CD4-positive, alpha-beta T cell treated with Interleukin-15 for 1 hour (primary cell): ENCODE results near the gene MFRP.

Experiments
- DNase-seq: peaks from one replicate; pipeline ENCODE4 v3.0.0-alpha.2; 2020

MFRP gene

GRCh38 chr11:119336744-119337469 lies 9.6 kb downstream of the MFRP start:
- DNase-seq: no peak

DNA sequence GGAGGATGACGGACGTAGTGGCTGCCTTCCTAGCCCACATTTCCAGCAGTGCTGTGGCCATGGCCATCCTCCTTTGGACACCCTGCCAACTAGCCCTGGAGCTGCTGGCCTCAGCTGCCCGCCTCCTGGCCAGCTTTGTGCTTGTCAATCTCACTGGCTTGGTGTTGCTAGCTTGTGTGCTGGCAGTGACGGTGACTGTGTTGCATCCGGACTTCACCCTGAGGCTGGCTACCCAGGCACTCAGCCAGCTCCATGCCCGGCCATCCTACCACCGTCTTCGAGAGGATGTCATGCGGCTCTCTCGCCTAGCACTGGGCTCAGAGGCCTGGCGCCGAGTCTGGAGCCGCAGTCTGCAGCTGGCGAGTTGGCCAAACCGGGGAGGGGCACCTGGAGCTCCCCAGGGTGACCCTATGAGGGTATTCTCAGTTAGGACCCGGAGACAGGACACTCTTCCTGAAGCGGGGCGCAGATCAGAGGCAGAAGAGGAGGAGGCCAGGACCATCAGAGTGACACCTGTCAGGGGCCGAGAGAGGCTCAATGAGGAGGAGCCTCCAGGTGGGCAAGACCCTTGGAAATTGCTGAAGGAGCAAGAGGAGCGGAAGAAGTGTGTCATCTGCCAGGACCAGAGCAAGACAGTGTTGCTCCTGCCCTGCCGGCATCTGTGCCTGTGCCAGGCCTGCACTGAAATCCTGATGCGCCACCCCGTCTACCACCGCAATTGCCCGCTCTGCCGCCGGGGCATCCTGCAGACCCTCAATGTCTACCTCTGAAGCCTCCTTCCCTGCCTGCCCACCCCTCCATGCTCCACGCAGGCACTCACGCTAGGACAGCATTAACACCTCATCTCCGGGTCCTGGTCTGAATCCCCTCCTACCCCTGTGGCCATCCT lies 10.6 kb downstream of the MFRP start:
- DNase-seq: no peak

DNA sequence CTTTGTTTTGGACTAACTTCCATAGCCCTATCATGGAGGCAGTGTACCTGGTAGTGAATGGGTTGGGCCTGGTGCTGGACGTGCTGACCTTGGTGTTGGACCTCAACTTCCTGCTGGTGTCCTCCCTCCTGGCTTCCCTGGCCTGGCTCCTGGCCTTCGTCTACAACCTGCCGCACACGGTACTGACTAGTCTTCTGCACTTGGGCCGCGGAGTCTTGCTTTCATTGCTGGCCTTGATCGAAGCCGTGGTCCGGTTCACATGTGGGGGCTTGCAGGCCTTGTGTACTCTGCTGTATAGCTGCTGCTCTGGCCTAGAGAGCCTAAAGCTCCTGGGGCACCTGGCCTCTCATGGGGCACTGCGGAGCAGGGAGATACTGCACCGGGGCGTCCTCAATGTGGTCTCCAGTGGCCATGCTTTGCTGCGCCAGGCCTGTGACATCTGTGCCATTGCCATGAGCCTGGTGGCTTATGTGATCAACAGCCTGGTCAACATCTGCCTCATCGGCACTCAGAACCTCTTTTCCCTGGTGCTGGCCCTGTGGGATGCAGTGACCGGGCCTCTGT lies 11.3 kb downstream of the MFRP start:
- no peak for DNase-seq

DNA sequence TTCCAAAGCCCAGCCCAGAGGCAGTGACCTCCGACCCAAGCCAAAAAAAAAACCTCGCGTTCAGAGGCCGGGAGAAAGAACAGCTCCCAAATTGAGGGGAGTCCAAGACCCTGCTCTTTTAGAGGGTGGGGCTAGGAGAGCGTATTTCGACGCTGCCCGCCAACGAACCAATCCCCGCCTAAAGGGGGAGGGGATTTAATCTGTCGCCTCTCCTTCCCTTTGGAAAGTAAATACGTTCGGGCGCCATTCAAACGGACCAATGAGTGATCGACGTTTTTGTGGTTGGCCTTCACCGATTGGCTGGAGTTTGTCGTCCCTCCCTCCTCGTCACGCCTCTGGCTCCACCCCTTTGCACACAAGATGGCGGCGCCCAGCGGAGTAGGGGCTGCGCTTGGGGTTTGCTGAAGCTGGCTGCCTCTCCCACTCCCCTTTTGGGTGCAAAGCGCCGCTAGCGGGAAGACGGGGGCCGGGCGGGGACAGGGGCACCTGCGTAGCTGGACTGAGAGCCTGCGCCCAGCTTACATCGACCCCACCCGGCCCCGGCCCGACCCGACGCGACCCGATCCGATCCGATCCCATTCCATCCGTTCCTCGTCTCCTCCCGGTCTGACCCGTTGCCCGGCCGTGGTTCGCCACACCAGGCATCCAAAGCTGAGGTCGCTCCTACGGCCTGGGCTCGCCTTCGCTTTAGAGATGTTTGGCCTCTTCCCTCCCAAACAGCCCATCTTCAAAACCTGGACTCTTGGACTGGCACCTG lies 12.2 kb downstream of the MFRP start, which contains the start of gene RNF26:
RNF26 (plus strand) TSS at position 354 of the 757 bp plus-strand sequence. CDS start 596 bp downstream, outside the sequence.
- peak; percentile 95 for DNase-seq

DNA sequence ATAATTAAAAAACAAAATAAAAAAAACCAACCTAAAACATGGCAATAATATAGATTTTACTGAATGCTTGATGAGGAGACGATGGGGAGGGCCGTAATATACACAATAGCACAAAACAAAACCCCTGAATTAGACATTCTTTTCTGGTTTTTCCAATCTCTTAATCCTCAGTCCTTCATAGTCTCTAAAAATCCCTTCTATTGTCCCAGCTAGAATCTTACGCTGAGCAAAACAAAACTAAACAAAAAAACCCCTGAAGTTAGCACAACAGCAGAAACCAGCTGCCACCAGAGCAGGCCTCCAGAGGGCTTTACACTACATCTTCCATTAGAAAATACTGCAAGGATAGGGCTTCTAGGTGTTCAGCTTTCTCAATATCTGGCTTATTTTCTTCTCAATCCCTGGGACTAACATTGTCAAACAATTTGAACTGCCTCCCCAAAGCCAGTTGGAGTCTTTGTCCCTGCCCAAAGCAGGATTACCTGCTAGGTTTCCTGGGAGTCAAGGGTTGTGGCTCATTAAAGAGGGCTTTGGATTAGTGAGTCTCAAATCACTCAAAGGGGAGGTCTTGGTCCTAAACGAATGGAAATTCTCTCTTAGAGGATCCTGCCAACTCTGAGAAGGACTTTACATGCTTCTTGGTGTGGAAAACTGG lies 14.3 kb downstream of the MFRP start:
- DNase-seq: no peak

- no peak for DNase-seq
Measured at GRCh38 chr11:119330237-119330636, 16.3 kb downstream of the MFRP start.

DNA sequence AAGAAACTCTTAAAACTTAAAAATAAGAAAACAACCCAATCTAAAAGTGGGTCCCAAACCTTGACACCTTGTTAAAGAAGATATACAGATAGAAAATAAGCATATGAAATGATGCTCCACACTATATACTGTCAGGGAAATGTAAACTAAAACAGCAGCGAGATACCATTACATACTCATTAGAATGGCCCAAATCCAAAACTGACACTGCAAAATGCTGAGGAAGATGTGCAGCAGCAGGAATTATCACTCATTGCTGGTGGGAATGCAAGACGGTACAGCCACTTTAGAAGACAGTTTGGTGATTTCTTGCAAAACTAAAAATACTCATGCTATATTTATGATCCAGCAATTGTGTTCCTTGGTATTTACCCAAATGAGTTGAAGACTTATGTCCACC lies 17.2 kb downstream of the MFRP start:
- DNase-seq: no peak

GRCh38 chr11:119324189-119324588 lies 22.3 kb downstream of the MFRP start:
- DNase-seq: no peak

- DNase-seq: peak; percentile 62
Measured at GRCh38 chr11:119323532-119324033, 22.9 kb downstream of the MFRP start.

GRCh38 chr11:119322921-119323531 lies 23.5 kb downstream of the MFRP start:
- DNase-seq: no peak

DNA sequence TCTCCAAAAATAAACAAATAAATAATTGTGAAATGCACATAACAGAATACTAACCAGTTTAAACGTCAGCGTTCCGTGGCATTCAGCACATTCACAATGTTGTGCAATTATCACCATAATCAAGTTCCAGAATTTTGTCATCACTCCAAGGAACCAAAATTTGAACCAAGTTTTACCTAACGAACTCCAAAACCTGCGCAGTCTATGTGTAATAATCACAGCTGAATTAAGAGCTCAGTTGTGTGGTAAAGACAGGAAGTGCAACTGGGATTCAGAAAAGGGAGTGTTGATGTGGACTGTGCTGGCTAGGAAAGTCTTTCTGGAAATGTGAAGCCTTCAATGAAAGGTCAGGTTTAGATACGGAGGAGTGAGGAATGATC lies 24.2 kb downstream of the MFRP start:
- DNase-seq: no peak

GRCh38 chr11:119320776-119321524 lies 25.6 kb downstream of the MFRP start:
- no peak for DNase-seq

DNA sequence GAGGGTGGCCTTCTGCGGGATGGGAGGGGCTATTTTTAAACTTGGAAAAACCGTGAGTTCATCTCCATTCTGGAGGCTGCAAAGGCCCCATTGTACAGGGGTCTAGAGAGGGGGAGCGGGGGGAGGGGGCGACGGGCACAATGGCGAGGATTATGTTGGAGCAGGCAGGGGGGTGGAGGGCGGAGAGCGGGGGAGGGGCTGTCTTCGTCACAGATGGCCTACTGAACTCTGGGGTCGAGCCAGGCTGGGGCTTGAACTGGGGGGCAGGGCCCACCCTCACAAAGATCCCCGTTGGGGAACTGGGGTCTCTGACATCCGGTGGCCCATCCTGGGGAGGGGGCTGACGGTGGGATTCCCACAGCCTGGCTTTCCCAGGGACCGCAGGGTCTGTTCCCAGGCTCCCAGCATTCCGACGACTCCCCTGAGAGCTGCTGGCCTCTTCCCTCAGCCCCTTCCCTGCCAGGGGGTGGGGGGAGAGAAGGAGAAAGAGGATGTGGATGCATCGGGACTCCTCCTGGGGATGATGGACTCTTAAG lies 26.2 kb downstream of the MFRP start:
- DNase-seq: no peak

- no peak for DNase-seq
Measured at GRCh38 chr11:119319700-119320239, 26.7 kb downstream of the MFRP start.

DNA sequence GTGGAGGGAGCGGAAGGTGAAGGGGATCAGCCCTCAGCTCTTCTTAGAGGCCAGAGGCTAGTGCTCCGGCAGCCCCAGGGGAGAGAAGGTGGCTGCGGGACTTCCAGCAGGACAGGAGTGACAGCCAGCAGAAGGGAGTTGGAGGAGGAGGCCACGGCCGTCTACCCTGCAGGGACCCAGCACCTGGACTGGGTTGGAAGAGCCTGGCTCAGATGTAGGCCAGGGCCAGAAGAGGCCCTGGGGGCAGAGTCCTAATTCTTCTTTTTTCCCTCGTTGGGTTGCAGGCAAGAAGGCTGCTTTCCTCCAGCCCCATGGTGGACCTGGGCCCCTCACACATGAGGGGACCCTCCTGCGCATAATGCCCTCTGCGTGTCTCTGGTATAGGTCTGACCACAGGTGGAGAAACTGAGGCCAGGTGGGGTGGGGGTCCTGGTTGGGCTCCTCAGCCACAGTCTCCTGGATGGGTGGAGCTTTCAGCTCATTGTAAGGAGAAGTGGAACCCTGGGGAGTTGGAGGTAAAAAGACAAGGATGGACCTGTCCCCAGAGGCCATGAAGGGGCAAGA lies 27.3 kb downstream of the MFRP start:
- no peak for DNase-seq

DNA sequence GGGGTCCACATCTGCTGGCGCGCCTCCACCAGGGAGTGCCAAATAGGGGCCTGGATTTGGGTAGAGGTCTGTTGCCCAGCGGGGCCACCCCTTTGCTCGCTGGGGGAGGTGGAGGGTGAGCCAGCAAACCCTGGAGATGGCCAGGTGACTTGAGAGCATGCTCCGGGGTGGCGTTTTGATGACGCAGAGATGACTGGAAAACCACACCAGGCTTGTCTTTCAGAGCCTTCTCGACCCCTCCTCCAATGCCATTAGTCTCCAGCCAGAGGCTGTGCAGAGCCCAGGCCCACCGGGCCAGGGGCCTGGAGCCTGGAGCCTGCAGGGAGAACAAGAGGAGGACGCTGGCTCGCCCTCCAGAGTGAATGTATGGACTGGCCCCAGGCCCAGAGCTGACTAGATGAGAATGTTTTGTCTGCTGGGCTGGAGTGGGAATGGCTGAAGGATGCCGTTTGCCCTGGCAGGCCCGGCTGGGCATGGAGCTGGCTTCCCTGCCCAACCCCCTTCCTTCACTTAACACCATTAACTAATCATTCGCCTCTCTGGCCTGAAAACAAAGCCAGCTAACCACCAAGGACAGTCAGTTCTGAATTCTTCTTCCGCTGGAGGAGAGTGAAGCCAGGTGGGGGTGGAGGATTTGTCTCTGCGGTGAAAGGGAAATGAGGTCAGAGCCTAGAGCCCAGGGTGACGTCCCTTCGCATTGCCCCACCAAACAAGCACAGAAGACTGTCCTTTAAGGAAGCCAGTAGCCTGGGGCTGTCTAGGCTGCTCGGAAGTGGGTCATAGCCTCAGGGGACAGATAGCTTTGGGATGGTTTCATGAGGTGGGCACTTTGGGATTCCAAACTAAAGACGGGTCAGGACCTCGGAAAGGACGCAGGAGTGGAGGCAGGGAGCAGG lies 28.0 kb downstream of the MFRP start:
- no peak for DNase-seq

DNA sequence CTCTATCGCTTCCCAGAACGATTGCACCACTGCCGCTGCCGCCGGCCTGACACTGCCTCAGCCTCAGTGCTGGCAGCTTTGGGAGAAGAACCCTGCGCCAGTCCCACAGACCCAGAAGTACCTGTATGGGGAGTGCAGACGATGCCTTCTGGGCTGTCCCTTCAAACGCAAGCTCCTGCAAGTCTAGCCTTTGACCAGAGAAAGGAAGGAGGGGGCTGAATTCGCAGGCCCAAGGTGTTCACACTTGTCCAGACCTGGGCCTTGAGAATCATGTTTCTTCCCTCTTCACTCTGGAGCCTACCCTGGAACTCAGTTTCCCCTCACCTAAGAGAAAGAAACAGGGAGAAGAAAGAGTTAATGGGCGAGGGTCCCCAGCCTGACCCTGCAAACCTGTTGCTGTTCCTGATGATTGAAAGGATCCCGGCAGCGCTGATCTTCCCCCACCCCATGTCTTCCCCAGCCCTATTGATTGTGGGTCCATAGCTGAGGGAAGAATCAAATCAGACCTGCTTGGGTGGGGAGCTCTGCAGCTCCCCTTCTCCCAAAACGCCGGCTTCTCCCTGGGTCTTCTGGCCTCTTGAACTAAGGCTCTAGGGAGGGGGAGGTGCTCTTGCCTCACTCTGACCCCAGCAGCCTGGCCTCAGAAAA lies 28.8 kb downstream of the MFRP start:
- no peak for DNase-seq
